ENCODE data around the gene ATP2C1.
"Not testable (repeated sequence)": the region's sequence is repeated elsewhere in the genome, so short reads cannot be mapped to it uniquely, and the experiment has no call there.

The ATP2C1 gene

DNA sequence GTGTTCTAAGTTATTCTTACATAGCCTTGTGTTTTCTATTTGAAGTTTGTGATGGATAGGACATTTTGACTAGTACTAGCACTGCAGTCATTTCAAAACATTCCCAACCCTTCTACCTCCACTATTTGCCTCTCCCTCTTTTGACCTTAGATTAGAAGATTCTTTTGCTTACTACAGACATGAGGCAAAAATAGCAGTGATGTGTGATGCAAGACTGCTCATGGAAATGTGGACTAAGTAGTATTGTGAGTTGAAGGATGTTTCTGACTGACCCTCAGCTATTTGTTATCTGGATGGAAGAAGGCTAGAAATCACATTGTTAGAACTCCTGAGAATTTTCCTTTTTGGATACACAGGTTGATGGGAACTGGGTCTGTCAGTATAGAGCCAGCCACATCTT lies 45.9 kb downstream of the ATP2C1 start:
- no peak for DNase-seq (ENCODE audit: low spot score)

DNA sequence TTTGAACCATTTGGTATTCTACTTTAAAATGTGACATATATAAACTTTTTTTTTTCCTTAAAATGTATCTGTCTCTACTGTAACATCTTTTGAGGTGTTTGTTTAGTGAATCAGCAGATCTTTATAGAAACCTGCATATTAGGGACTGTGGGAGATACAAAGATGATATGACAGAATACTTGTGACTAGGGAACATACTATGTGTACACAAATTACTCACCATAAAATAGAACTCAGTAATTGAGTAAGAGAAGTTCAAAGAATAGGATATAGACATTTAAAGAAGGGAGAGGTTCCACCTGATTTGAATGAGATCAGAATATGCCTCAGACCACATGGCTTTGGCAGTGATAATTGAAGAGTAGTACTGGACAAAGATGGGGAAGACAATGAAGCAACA lies 47.9 kb downstream of the ATP2C1 start:
- DNase-seq (ENCODE audit: low spot score): no peak

DNA sequence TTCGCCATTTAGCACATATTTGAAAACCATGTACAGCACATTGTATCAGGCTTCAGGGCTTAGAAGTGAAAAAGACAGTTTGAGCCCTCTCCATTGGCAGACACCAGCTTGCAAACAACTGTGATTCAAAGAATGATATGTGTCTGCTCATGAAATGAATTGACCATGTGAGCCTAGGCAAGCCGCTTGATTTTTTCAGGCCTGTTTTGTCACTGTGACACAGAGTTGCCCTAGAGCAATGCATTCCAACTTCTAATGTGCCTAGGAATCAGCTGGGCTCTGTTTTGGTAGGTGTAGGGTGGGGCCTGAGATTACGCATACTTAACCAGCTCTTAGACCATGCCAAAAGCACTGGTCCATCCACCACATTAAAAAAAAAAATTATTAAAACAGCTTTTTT lies 53.0 kb downstream of the ATP2C1 start:
- DNase-seq (ENCODE audit: low spot score): no peak

DNA sequence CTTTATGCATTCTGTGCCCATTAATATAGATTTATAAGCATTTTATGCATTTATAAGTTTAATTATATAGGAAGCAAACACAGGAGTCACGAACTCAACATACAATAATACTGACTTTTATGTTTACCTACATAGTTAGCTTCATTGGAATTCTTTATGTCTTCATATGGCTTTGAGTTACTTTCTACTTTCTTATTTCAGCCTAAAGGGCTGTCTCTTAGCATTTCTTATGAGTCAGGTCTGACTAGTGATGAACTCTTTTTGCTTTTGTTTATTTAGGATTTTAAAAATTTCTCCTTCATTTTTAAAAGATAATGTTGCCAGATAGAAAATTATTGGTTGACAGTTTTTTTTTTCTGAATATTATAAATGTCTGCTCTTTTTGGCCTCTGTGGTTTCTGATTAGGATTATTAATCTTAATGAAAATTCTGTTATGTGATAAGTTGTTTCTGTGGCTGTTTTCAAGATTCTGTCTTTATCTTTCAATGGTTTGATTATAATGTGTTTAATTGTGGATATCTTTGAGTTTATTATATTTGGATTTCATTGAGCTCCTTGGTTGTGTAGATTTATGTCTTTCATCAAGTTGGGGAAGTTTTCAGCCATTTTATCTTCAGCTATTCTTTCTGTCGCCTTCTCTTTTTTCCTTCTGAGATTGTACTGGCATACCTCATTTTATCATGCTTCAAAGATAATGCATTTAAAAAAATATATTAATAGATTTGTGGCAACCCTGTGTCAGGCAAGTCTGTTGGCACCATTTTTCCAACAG lies 54.3 kb downstream of the ATP2C1 start:
- no peak for DNase-seq (ENCODE audit: low spot score)

DNA sequence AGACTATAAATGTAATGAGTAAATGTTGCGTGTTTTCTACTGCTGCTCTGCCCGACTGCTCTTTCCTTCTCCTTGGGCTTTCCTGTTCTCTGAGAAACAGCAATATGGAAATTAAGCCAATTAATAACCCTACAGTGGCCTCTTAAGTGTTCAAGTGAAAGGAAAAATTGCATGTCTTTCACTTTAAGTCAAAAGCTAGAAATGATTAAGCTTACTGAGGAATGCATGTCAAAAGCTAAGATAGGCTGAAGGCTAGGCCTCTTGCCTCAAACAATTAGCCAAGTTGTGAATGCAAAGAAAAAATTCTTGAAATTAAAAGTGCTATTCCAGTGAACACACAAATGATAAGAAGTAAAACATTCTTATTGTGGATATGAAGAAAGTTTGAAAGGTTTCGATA lies 55.0 kb downstream of the ATP2C1 start:
- no peak for DNase-seq (ENCODE audit: low spot score)

DNA sequence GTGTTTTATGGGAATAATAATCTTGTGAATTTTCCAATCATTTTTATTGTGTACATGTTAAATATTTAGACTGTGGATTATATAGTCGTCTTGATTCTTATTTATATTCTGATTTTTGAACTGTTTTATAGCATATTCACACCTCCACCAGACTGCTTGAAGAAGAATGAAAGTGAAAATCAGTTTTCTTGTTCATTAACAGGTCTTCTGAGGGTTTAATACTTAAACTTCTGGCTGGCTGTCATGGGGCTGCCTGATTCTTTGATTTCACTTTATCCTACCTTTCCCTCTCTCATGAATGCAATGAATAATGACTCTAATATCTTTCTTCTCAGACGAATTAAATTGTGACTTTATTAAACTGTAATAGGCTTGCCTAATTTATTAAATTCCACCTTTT lies 56.2 kb downstream of the ATP2C1 start:
- DNase-seq (ENCODE audit: low spot score): no peak

DNA sequence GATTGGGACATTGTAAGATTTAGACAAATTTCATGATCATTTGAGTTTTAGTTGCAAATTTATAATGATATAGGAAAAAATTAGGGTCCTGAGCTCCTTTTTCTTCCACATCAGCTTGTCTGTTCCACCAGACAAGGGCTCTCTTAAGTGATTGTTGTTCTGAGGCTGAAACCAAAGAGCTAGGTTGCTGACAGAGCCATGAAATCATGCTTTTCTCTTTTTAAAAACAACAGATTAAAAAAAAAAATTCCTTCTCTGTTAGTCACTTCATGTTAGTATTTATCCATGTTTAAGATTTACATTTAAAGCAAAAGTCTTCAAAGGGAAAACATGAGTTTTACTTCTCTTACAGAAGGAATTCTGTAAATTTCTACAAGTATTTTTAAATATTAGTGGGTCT lies 56.8 kb downstream of the ATP2C1 start:
- no peak for DNase-seq (ENCODE audit: low spot score)

DNA sequence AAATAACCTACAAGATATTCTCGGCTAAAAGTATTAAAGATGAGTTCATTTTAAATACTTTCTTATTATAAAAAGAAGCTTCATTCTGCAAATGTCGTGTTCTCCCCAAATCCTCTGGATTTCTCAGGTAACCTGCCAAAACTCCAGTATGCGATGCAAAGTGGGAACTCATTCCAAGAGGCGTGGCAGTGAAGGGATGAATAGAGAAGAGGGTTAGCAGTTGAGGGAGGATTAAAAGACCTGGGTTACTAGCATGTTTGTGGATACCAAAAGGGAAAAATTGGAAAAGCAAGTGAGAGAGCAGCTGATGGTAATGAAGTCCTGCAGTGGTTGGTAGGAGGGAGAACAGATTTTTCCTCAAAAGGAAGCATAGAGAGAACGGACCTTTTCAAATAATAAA lies 61.6 kb downstream of the ATP2C1 start:
- no peak for DNase-seq (ENCODE audit: low spot score)

DNA sequence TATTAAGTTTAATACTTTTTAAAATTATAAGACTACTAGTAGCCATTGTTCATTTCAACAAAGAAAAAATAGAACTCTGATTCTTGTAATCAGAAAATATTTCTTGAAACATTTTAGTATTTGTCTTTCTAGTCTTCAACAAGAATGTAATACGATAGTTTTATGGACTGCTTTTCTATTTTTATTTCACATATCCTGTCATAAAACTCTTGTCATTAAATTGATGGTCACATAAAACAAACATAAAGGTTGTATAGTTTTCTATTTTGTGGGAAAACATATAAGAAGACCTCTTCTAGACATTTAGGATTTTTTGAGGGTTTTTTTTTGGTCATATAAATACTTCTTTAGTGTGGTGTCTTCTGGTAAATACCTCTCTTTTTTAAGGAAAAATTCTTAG lies 62.4 kb downstream of the ATP2C1 start:
- DNase-seq (ENCODE audit: low spot score): no peak

DNA sequence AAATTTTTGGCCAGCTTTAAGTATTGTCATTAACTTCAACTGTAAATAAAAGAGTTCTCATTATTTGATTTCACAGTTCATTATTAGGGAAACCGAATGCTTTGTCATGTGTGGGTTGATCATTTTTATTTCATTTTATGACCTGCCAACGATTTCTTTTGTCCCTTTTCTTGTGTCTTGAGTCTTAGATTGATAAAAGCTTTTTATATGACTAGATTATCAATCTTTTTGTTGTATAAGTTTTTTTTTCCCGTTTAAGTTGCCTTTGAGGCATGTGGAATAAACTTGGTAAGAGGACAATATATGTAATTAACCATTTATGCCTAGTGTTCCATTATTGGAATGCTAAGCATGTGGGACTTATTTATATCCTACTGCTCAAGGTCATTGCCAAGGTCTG lies 62.8 kb downstream of the ATP2C1 start:
- no peak for DNase-seq (ENCODE audit: low spot score)

DNA sequence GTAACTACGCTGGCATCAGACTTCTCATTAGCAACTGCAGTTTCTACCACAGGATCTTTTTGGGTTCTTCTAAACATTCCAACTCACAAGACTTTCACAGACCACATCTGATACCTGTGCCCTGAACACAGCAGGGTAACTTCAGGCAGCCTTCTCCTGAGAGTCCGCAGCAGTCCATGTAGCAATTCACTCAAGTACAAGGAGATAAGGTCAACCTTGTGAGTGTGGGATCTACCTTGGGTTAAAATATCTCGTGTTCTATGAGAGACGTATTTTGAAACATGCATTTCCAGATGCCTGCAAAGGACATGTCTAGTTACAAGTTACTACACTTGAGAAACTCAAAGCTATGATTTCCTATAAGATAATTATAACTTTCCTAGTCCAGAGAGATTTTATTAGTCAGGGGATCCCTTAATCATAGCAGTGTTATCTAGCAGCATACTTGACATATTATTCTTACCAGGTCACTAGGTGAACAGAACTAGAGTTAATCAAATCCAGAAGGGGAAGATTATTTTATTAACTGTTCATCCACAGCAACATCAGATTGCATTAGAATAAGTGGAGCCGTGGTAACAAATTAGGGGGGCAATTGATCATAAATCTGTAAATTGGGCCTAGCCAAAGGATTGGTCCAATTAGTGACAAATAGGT lies 66.4 kb downstream of the ATP2C1 start:
- DNase-seq (ENCODE audit: low spot score): no peak

DNA sequence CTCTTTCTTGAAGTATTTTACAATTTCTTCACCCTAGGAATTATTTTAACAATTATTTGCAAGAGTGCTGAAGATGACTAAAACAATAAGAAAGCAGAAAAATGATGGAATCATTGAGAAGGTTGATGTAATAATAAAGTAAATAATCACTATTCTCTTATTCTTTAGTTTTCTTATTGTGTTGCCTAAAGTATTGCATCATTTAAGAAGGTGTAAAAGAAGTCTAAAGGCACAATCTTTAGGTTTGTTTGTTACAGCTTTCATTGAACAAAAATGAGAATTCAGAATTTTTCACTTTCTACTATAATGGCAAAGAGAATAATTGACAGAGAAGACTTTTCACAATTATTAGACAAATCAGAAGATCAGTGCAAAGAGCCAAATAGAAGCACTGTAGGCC lies 67.6 kb downstream of the ATP2C1 start:
- DNase-seq (ENCODE audit: low spot score): no peak

DNA sequence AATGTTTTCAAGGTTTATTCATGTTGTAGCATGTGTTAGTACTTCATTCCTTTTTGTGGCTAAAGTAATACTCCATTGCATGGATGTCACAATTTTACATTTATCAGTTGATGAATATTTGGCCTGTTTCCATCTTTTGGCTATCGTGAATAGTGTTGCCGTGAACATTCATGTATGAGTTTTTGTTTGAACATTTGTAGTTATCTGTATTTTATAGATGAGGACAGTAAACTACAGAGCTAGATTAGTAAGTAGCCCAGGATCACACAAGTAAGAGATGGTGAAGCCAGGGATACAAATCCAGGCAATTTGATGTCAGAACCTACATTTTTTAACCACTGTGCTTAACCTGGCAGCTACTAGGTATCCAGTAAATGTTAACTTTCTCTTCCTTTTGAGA lies 69.6 kb downstream of the ATP2C1 start:
- no peak for DNase-seq (ENCODE audit: low spot score)

DNA sequence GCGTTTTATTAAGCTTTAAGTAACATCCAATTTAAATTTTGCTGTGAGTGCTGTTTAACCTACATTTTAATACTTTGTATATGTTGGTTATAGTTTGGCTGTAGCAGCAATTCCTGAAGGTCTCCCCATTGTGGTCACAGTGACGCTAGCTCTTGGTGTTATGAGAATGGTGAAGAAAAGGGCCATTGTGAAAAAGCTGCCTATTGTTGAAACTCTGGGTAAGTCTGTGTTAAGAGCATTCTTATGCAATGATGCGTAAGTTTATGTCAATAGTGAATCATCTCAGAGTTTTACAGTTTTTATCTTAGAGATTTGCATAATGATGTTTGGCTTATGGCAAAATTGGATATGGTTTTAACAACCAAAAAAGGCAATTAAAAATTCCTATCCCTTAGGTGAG lies 70.0 kb downstream of the ATP2C1 start:
- DNase-seq (ENCODE audit: low spot score): no peak

DNA sequence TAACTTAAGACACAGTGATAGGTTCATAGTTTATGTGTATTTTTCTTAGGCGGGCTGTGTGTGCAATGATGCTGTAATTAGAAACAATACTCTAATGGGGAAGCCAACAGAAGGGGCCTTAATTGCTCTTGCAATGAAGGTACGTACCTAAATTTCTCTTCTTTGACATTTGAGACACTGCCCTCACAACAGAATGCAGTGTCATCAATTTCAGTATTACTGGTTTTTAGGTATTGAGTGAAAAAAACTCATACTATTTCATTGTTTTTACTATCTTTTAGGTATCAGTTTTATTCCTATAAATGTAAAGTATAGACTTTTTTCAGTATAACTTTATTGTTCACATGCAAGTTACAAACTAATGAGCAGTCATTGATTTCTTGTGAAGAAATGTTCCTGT lies 73.4 kb downstream of the ATP2C1 start:
- no peak for DNase-seq (ENCODE audit: low spot score)

DNA sequence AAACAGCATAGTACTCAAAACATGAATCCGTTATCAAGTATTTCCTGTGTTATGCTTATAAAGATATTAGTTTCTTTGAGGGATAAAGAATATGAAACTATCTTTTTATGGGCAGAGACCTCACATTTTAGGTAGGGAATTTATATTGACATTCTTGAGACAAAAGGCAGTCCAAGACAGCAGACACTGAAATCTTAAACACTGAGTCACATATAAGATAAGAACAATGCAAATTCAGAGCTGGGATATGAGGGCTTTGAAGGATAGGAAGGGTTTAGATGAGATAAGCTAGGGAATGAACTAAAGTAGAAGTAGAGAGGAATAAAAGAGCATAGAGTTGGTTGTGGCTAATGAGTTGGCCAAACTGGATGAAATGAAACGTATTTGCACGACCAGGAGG lies 74.3 kb downstream of the ATP2C1 start:
- no peak for DNase-seq (ENCODE audit: low spot score)

DNA sequence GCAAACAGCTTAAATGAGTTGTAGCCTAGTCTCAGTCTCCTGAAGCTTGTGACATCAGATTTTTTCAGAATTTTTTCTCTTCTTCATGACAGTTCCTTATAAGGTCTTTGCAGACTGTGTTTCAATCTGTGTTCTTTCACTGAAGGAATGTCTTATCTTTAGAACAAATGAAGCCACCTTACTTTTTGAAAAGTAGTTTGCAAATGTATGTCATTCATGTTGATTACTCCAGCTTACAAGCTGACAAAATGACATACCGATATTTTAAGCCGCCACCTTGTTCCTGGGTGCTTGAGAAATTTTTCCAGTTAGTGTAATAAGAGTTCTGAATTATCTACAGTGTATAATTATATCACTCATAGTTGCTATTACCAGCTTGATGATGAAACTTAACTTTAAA lies 75.7 kb downstream of the ATP2C1 start:
- no peak for DNase-seq (ENCODE audit: low spot score)

DNA sequence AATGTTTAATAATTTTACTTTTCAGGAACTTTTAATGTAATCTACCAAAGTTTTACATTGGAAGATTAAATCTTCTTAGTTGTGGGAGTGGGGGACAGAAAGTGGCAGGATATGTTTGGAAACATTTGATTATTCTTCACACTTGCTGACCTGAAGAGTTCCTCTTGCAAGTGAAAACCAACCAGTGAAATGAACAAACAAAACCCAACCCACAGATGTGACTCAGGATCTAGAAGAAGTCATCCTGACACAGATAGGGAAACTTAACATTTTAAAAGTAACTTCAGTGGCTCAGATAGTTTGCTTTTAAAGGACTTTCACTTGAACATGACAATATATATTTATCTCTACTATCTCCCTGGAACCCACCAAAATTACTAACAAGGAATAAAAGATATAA lies 77.3 kb downstream of the ATP2C1 start:
- DNase-seq (ENCODE audit: low spot score): no peak

DNA sequence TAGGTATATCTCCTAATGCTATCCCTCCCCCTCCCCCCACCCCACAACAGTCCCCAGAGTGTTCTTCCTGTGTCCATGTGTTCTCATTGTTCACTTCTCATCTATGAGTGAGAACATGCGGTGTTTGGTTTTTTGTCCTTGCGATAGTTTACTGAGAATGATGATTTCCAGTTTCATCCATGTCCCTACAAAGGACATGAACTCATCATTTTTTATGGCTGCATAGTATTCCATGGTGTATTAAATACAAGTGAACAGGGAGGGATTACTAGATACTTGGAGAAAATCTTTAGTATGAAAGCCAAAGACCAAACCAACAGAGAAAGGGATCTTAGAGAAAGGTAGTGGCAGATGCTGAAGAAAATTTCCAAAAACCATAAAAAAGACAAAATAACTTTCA lies 78.7 kb downstream of the ATP2C1 start:
- DNase-seq (ENCODE audit: low spot score): not testable (repeated sequence)

DNA sequence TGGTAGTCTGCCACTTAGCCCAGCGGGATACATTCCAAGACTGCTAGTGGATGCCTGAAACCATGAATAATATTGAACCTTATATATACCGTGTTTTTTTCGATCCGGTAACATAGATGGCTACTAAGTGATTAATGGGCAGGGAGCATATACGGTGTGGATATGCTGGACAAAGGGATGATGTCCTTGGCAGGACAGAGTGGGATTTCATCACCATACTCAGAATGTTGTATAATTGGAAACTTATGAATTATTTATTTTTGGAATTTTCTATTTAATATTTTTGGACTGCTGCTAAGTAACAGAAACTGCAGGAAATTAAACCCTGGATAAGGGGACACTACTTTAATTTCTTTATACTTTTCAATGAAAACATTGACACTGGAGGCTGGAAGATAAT lies 79.5 kb downstream of the ATP2C1 start:
- no peak for DNase-seq (ENCODE audit: low spot score)

DNA sequence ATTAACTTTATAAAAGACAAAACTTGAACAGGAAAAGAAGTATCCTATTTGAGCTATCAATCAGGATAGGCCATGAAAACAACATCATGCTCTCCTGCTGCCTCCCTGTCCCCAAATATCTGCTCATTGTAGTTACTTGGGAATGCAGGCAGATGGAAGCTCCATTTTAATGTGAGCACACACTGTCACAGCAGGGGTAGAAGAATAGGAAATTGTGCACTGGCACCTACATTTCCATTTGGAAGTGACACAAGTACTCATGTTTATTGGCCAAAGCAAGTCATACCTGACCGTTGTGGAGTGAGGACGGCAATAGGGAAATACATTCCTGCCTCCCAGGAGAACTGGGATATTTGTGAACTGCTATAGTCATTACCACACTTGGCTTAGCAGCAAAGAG lies 80.3 kb downstream of the ATP2C1 start:
- DNase-seq (ENCODE audit: low spot score): no peak

DNA sequence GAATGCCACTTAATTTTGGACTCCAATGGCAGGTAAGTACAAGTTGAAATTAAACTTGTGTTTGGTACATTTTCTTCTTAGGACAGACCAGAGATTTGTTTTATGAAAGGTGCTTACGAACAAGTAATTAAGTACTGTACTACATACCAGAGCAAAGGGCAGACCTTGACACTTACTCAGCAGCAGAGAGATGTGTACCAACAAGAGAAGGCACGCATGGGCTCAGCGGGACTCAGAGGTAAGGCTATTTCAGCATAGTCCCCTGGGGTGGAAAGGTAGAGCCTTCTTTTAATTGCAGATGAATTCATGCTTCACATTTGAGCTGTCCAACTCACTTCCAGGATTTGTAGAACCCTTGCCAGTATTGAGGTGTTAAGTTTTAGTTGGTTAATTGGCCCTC lies 81.4 kb downstream of the ATP2C1 start:
- no peak for DNase-seq (ENCODE audit: low spot score)

DNA sequence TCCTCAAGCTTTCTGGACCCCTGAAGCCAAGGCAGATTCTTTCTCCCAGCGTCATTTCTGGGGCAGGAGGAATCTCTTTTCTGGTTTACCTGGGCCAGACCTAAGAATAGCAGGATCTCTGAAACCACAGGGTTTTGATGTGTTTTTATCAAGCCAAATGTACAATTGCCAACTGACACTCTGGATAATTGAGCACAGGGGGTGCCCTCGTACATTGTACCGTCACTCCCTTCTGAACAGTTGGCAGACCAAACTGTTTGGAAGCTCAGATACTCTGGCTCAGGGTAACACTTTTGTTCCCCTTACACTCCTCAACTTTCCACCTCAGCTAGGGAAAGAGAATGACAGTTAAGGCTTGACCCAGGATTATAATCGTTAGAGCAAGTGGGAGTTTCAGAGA lies 82.8 kb downstream of the ATP2C1 start:
- no peak for DNase-seq (ENCODE audit: low spot score)

DNA sequence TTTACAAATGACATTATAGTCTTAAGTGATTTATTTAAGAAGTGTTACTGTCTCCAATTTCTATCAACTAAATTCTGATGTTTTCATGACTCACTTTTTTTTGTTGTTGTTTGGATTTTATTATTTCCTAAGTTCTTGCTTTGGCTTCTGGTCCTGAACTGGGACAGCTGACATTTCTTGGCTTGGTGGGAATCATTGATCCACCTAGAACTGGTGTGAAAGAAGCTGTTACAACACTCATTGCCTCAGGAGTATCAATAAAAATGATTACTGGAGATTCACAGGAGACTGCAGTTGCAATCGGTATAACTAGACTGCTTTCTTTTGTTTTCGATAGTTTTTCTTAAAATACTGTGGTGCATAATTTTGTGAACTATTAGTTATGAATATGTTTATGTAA lies 85.2 kb downstream of the ATP2C1 start:
- no peak for DNase-seq (ENCODE audit: low spot score)

All from CD4-positive, alpha-beta T cell treated with Interleukin-15 for 4 hours (primary cell).